Endodermal cell (in vitro differentiated cells): Measurements from ENCODE around the gene TARDBP. TPM values are rescaled to one million over a fixed set of nuclear protein-coding genes. Genes with fewer than 3 reads are reported as not detected.

Experiments used
- DNase-seq: peaks from one replicate; pipeline ENCODE4 v3.0.0-alpha.2; 2017
- H3K27ac ChIP-seq: 2 replicates; pipeline ENCODE4 v1.5.1; 2013; ENCODE audit warnings: mild to moderate bottlenecking, low read depth, low read length, moderate library complexity
- H3K27me3 ChIP-seq: 2 replicates; pipeline ENCODE4 v1.6.1; 2013; ENCODE audit warnings: mild to moderate bottlenecking, low read length, moderate library complexity; ENCODE audit not compliant: insufficient read depth, control insufficient read depth, poor library complexity, severe bottlenecking
- H3K36me3 ChIP-seq: 2 replicates; pipeline ENCODE4 v1.7.0; 2013; ENCODE audit warnings: mild to moderate bottlenecking, low read length, moderate library complexity; ENCODE audit not compliant: control insufficient read depth, insufficient read depth
- H3K4me1 ChIP-seq: one replicate; pipeline ENCODE4 v1.7.0; 2013; ENCODE audit warnings: low read length; ENCODE audit not compliant: control insufficient read depth, insufficient read depth
- H3K4me3 ChIP-seq: 2 replicates; pipeline ENCODE4 v1.5.1; 2013; ENCODE audit warnings: mild to moderate bottlenecking, low read length, moderate library complexity
- H3K9ac ChIP-seq: 2 replicates; pipeline ENCODE4 v1.6.1; 2013; ENCODE audit warnings: mild to moderate bottlenecking, low read length, moderate library complexity; ENCODE audit not compliant: poor library complexity, severe bottlenecking; ENCODE audit errors: extremely low read depth
- H3K9me3 ChIP-seq: 2 replicates; pipeline ENCODE4 v1.6.1; 2013; ENCODE audit warnings: mild to moderate bottlenecking, low read length, moderate library complexity; ENCODE audit not compliant: control insufficient read depth
- H3K27ac Mint-ChIP-seq: 2 replicates; pipeline ENCODE4 v1.8.0; 2020; ENCODE audit warnings: mixed read lengths
- H3K27me3 Mint-ChIP-seq: 2 replicates; pipeline ENCODE4 v1.8.0; 2021; ENCODE audit warnings: mild to moderate bottlenecking, mixed read lengths; ENCODE audit not compliant: insufficient read depth
- H3K36me3 Mint-ChIP-seq: 2 replicates; pipeline ENCODE4 v1.8.0; 2020; ENCODE audit warnings: low read depth, mixed read lengths
- H3K4me1 Mint-ChIP-seq: 2 replicates; pipeline ENCODE4 v1.8.0; 2020; ENCODE audit warnings: mixed read lengths
- H3K4me3 Mint-ChIP-seq: 2 replicates; pipeline ENCODE4 v1.8.0; 2020; ENCODE audit warnings: mild to moderate bottlenecking, moderate library complexity, mixed read lengths
- H3K9me3 Mint-ChIP-seq: 2 replicates; pipeline ENCODE4 v1.8.0; 2020; ENCODE audit warnings: mild to moderate bottlenecking, mixed read lengths
- CTCF ChIP-seq: fragments of 200-600 bp; sonication (generic); conservative IDR thresholded peaks from 2 replicates; pipeline ENCODE4 v1.5.0; 2021; ENCODE audit warnings: antibody characterized with exemption, mild to moderate bottlenecking
- WGBS, 2 experiments: methylation state at CpG; one replicate each; pipeline versions ENCODE4 v1.1.5 to v1.1.7; 2013; ENCODE audit warnings: missing lambda C conversion rate in 2 of 2, mixed read lengths in 1 of 2; ENCODE audit not compliant: insufficient coverage in 1 of 2, insufficient read length in 1 of 2; 5-methylcytosine and 5-hydroxymethylcytosine counted together
- total RNA-seq, 2 donors: library from RNA; stranded (reverse); fragmentation: NEBNext Ultra II Directional in 1 of 2; extraction: Animal tissue kit (Norgen Biotek cat#: 25700) in 1 of 2; gene quantifications; 2 replicates in 1 of 2; 3 replicates in 1 of 2; pipeline ENCODE4 v1.2.1, GENCODE V29; 2021

Gene TARDBP
- total RNA-seq, 2 donors from 2014 or later = 203 to 216 TPM

DNA sequence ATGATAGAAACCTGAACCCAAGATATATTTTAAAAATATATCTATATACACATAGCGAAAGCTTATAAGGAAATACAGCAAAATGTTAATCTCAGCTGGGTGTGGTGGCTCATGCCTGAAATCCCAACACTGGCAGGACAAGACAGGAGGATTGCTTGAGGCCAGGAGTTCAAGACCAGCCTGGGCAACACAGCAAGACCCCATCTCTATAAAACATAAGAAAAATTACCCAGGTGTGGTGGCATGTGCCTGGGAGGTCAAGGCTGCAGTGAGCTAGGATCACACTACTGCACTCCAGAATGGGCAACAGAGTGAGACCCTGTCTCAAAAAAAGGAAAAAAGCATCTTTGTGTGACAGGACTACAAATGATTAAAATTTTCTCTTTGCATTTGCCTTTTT is 53.3 kb downstream of the TARDBP start:
- Mint-ChIP-seq H3K36me3 (peaks cover 67% of the 10 kb centered on the region), H3K9me3 (no peaks in the 10 kb centered on the region), H3K4me3 (no peak overlapping the region), H3K27me3 (no peaks in the 10 kb centered on the region), H3K4me1 (peaks cover 2% of the 10 kb centered on the region), H3K27ac (no peak overlapping the region)
- Histone ChIP-seq H3K36me3 (peaks cover 84% of the 10 kb centered on the region), H3K27me3 (no peaks in the 10 kb centered on the region), H3K9me3 (no peaks in the 10 kb centered on the region), H3K4me3 (no peak overlapping the region), H3K9ac (no peak overlapping the region), H3K4me1 (no peaks in the 10 kb centered on the region), H3K27ac (no peak overlapping the region)
- WGBS, 2 experiments = 100% methylated on average over 1 of the region's 1 CpG; no CpG with 5 or more reads in 1 of the 2 experiments
- TF ChIP-seq CTCF = no peak
- DNase-seq = no peak

- H3K4me1 Mint-ChIP-seq = no peaks in the 10 kb centered on the region
- no peaks in the 10 kb centered on the region for H3K27me3 Mint-ChIP-seq
- no peak for TF ChIP-seq CTCF
- DNase-seq = no peak
- Histone ChIP-seq H3K9me3 (no peaks in the 10 kb centered on the region), H3K36me3 (peaks cover 90% of the 10 kb centered on the region), H3K4me3 (no peak overlapping the region), H3K9ac (no peak overlapping the region), H3K27ac (no peak overlapping the region), H3K27me3 (no peaks in the 10 kb centered on the region), H3K4me1 (no peaks in the 10 kb centered on the region)
- WGBS, 2 experiments = 94% methylated on average over 12 to 18 of the region's 18 CpGs
- peaks cover 80% of the 10 kb centered on the region for H3K36me3 Mint-ChIP-seq
- H3K4me3 Mint-ChIP-seq = no peak overlapping the region
- H3K9me3 Mint-ChIP-seq = no peaks in the 10 kb centered on the region
- no peak overlapping the region for H3K27ac Mint-ChIP-seq
These were observed 55.5 kb downstream of the TARDBP start for GRCh38 chr1:11067716-11068599.

DNA sequence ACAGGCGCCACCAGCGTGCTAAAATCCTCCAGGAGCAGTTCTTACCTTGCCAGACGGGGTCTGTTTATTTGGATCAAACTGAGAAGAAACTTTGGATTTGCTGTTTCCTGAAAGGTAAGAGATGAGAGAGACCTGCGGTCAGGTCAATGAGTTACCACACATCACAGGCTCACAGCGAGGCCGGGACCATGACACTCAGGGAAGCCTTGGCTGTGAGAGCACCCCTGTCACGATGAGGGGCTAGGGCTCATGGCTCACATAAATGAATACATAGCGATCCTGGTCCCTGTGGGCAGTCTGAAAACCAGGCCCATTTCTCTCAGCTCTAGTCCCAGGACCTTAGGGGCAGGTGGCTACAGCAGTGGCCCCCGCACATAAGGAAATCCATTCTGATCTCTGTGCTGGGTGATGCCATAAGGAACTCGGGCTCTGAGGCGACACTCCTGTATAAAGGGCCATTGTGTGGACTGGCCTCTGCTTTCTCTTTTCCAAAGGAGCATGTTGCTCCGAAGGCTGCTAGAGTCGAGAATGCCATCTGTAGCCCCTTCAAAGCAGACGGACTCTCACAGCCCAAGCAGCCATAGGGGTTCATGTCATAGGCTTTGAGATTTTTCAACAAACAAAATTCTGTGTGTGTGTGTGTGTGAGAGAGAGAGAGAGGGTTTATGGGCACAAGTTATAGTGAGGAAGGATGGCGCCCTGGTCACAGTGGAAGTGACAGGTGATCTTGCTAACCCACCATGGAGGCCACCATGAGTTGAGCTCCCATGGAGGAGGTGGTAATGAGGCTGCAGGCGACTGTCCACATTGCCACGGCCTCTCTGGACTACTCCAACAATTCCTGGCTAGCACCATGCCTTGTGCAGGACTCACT is 56.4 kb downstream of the TARDBP start:
- no peaks in the 10 kb centered on the region for H3K9me3 Mint-ChIP-seq
- peaks cover 92% of the 10 kb centered on the region for H3K36me3 ChIP-seq

More for the DNA sequence above, 56.4 kb downstream of the TARDBP start:
- Histone ChIP-seq H3K27me3 (no peaks in the 10 kb centered on the region), H3K4me1 (no peaks in the 10 kb centered on the region), H3K27ac (no peak overlapping the region), H3K9me3 (no peaks in the 10 kb centered on the region), H3K4me3 (no peak overlapping the region), H3K9ac (no peak overlapping the region)
- H3K27ac Mint-ChIP-seq = no peak overlapping the region
- no peak for DNase-seq
- TF ChIP-seq CTCF = no peak
- H3K4me3 Mint-ChIP-seq = no peak overlapping the region
- H3K27me3 Mint-ChIP-seq = no peaks in the 10 kb centered on the region
- H3K4me1 Mint-ChIP-seq = no peaks in the 10 kb centered on the region
- peaks cover 74% of the 10 kb centered on the region for H3K36me3 Mint-ChIP-seq
- WGBS, 2 experiments = 95% methylated on average over 15 to 17 of the region's 17 CpGs
